ENCODE results near the gene MRS2.

The MRS2 gene

GRCh38 chr6:24448828-24449525 lies 46.2 kb downstream of the MRS2 start:
- no peak for TF ChIP-seq CTCF (IDR thresholded peaks at IDR 0.05)

- no peak for TF ChIP-seq CTCF (IDR thresholded peaks at IDR 0.05)
Observed at GRCh38 chr6:24451581-24452388, 49.0 kb downstream of the MRS2 start.

GRCh38 chr6:24453921-24454320 lies 51.2 kb downstream of the MRS2 start:
- TF ChIP-seq CTCF (IDR thresholded peaks at IDR 0.05) = no peak

GRCh38 chr6:24454452-24454851 lies 51.7 kb downstream of the MRS2 start:
- no peak for TF ChIP-seq CTCF (IDR thresholded peaks at IDR 0.05)

GRCh38 chr6:24455061-24455460 lies 52.3 kb downstream of the MRS2 start:
- no peak for TF ChIP-seq CTCF (IDR thresholded peaks at IDR 0.05)

- TF ChIP-seq CTCF (IDR thresholded peaks at IDR 0.05) = no peak
Observed at GRCh38 chr6:24458134-24458533, 55.4 kb downstream of the MRS2 start.

- TF ChIP-seq CTCF (IDR thresholded peaks at IDR 0.05) = no peak
Observed at GRCh38 chr6:24458941-24459340, 56.2 kb downstream of the MRS2 start.

All from LNCAP (cell line).